ENCODE data around the gene GNG7. TPM values are rescaled to one million over a fixed set of nuclear protein-coding genes. Genes with fewer than 3 reads are reported as not detected.
A peak's percentile ranks its signal among the peaks of the same experiment; 100 is the strongest.
"Not testable (repeated sequence)": the region's sequence is repeated elsewhere in the genome, so short reads cannot be mapped to it uniquely, and the experiment has no call there.

Gene GNG7
- total RNA-seq, 8 experiments from 2014 or later = 0.20 to 8.1 (median 1.2) TPM

- no peak for ATAC-seq (replicated peaks in 6 of 8)
- Histone ChIP-seq H3K4me3 (no peak overlapping the region), H3K4me1 (replicated peaks in 1 of 2) (no peaks in the 10 kb centered on the region), H3K27ac (no peak overlapping the region)
- in situ Hi-C loops (cut with MboI; ENCODE audit: low pct_unique_long_range_greater_than_20kb in 2 of 9, low sequenced_read_pairs in 9 of 9, unreplicated experiment in 9 of 9) = loop anchor here in 2 of 9 experiments (25.0 kb wide), 2 partner anchors 99 to 124 kb away; partner anchors contain the start of genes GADD45B (in 1 of the 2) and LMNB2 (in 1 of the 2)
- WGBS, 10 experiments = no CpG with 5 or more reads among the region's 9 CpGs
Observed at GRCh38 chr19:2586196-2586595, 116.3 kb downstream of the GNG7 start.

- no peak overlapping the region for H3K27ac ChIP-seq
- no peak overlapping the region for H3K4me3 ChIP-seq
- no peak for ATAC-seq (replicated peaks in 6 of 8)
- in situ Hi-C loops (cut with MboI; ENCODE audit: low pct_unique_long_range_greater_than_20kb in 2 of 9, low sequenced_read_pairs in 9 of 9, unreplicated experiment in 9 of 9) = loop anchor here in 2 of 9 experiments (25.0 kb wide), 2 partner anchors 97 to 122 kb away; partner anchors contain the start of genes GADD45B (in 1 of the 2) and LMNB2 (in 1 of the 2)
- WGBS, 10 experiments = 13 to 100% (median 69%) methylated on average over 1 to 4 of the region's 5 CpGs; no CpG with 5 or more reads in 2 of the 10 experiments
- peaks cover 0 to 4% of the 10 kb centered on the region in 2 donors for H3K4me1 ChIP-seq (replicated peaks in 1 of 2)
Observed at GRCh38 chr19:2584002-2584401, 118.5 kb downstream of the GNG7 start.

- Histone ChIP-seq H3K4me1 (replicated peaks in 1 of 2) (peaks cover 0 to 11% of the 10 kb centered on the region in 2 donors), H3K4me3 (no peak overlapping the region), H3K27ac (no peak overlapping the region)
- in situ Hi-C loops (cut with MboI; ENCODE audit: low pct_unique_long_range_greater_than_20kb in 2 of 9, low sequenced_read_pairs in 9 of 9, unreplicated experiment in 9 of 9) = loop anchor here in 2 of 9 experiments (25.0 kb wide), 2 partner anchors 96 to 121 kb away; partner anchors contain the start of genes GADD45B (in 1 of the 2) and LMNB2 (in 1 of the 2)
- no peak for ATAC-seq (replicated peaks in 6 of 8)
- WGBS, 10 experiments = 38 to 100% (median 100%) methylated on average over 1 to 4 of the region's 6 CpGs; no CpG with 5 or more reads in 2 of the 10 experiments
Observed at GRCh38 chr19:2582984-2583956, 119.2 kb downstream of the GNG7 start.

- WGBS, 10 experiments = 83 to 100% (median 97%) methylated on average over 1 to 5 of the region's 5 CpGs; no CpG with 5 or more reads in 5 of the 10 experiments
- not testable (repeated sequence) for ATAC-seq (replicated peaks in 6 of 8); H3K4me3 ChIP-seq; H3K27ac ChIP-seq
- in situ Hi-C loops (cut with MboI; ENCODE audit: low pct_unique_long_range_greater_than_20kb in 2 of 9, low sequenced_read_pairs in 9 of 9, unreplicated experiment in 9 of 9) = loop anchor here in 2 of 9 experiments (25.0 kb wide), 2 partner anchors 93 to 118 kb away; partner anchors contain the start of genes GADD45B (in 1 of the 2) and LMNB2 (in 1 of the 2)
- peaks cover 0 to 11% of the 10 kb centered on the region in 2 donors for H3K4me1 ChIP-seq (replicated peaks in 1 of 2)
Observed at GRCh38 chr19:2580396-2580795, 122.1 kb downstream of the GNG7 start.

- peaks cover 0 to 11% of the 10 kb centered on the region in 2 donors for H3K4me1 ChIP-seq (replicated peaks in 1 of 2)
- ATAC-seq (replicated peaks in 6 of 8) = no peak
- H3K4me3 ChIP-seq = peak overlapping the region in 3 of 5 donors; percentile 34 to 38 (median 34)
- H3K27ac ChIP-seq = no peak overlapping the region
- in situ Hi-C loops (cut with MboI; ENCODE audit: low pct_unique_long_range_greater_than_20kb in 2 of 9, low sequenced_read_pairs in 9 of 9, unreplicated experiment in 9 of 9) = loop anchor here in 2 of 9 experiments (25.0 kb wide), 2 partner anchors 92 to 117 kb away; partner anchors contain the start of genes GADD45B (in 1 of the 2) and LMNB2 (in 1 of the 2)
- WGBS, 10 experiments = 46 to 100% (median 90%) methylated on average over 1 to 3 of the region's 14 CpGs; no CpG with 5 or more reads in 3 of the 10 experiments
Observed at GRCh38 chr19:2579678-2580280, 122.7 kb downstream of the GNG7 start.

GRCh38 chr19:2578901-2579677 is 123.4 kb downstream of the GNG7 start:
- in situ Hi-C loops (cut with MboI; ENCODE audit: low pct_unique_long_range_greater_than_20kb in 2 of 9, low sequenced_read_pairs in 9 of 9, unreplicated experiment in 9 of 9) = loop anchor here in 2 of 9 experiments (25.0 kb wide), 2 partner anchors 92 to 117 kb away; partner anchors contain the start of genes GADD45B (in 1 of the 2) and LMNB2 (in 1 of the 2)
- peak overlapping the region; percentile 17 to 38 (median 34) for H3K4me3 ChIP-seq
- 0 to 3% (median 0%) methylated on average over 1 to 19 of the region's 47 CpGs; no CpG with 5 or more reads in 5 of the 10 experiments for WGBS, 10 experiments
- peaks cover 0 to 11% of the 10 kb centered on the region in 2 donors for H3K4me1 ChIP-seq (replicated peaks in 1 of 2)
- no peak overlapping the region for H3K27ac ChIP-seq
- ATAC-seq (replicated peaks in 6 of 8) = peak; percentile 81 to 96 (median 95)

- in situ Hi-C loops (cut with MboI; ENCODE audit: low pct_unique_long_range_greater_than_20kb in 2 of 9, low sequenced_read_pairs in 9 of 9, unreplicated experiment in 9 of 9) = loop anchor here in 2 of 9 experiments (25.0 kb wide), 2 partner anchors 91 to 116 kb away; partner anchors contain the start of genes GADD45B (in 1 of the 2) and LMNB2 (in 1 of the 2)
- H3K4me3 ChIP-seq = no peak overlapping the region
- H3K4me1 ChIP-seq (replicated peaks in 1 of 2) = peaks cover 0 to 11% of the 10 kb centered on the region in 2 donors
- peak in 4 of 8 experiments; percentile 1 to 12 (median 6) for ATAC-seq (replicated peaks in 6 of 8)
- H3K27ac ChIP-seq = no peak overlapping the region
- WGBS, 10 experiments = 0 to 52% (median 23%) methylated on average over 2 to 7 of the region's 13 CpGs; no CpG with 5 or more reads in 4 of the 10 experiments
Observed at GRCh38 chr19:2578391-2578890, 124.1 kb downstream of the GNG7 start.

GRCh38 chr19:2577722-2578335 is 124.7 kb downstream of the GNG7 start:
- in situ Hi-C loops (cut with MboI; ENCODE audit: low pct_unique_long_range_greater_than_20kb in 2 of 9, low sequenced_read_pairs in 9 of 9, unreplicated experiment in 9 of 9) = loop anchor here in 2 of 9 experiments (25.0 kb wide), 2 partner anchors 91 to 116 kb away; partner anchors contain the start of genes GADD45B (in 1 of the 2) and LMNB2 (in 1 of the 2)
- ATAC-seq (replicated peaks in 6 of 8) = no peak
- Histone ChIP-seq H3K4me1 (replicated peaks in 1 of 2) (peaks cover 0 to 11% of the 10 kb centered on the region in 2 donors), H3K27ac (no peak overlapping the region), H3K4me3 (no peak overlapping the region)
- 60 to 100% (median 90%) methylated on average over 1 to 12 of the region's 18 CpGs; no CpG with 5 or more reads in 1 of the 10 experiments for WGBS, 10 experiments

- H3K4me1 ChIP-seq (replicated peaks in 1 of 2) = peaks cover 0 to 11% of the 10 kb centered on the region in 2 donors
- peak in 3 of 8 experiments; percentile 9 to 16 (median 10) for ATAC-seq (replicated peaks in 6 of 8)
- WGBS, 10 experiments = 64 to 96% (median 86%) methylated on average over 2 to 15 of the region's 37 CpGs; no CpG with 5 or more reads in 3 of the 10 experiments
- in situ Hi-C loops (cut with MboI; ENCODE audit: low pct_unique_long_range_greater_than_20kb in 2 of 9, low sequenced_read_pairs in 9 of 9, unreplicated experiment in 9 of 9) = loop anchor here in 2 of 9 experiments (25.0 kb wide), 2 partner anchors 89 to 114 kb away; partner anchors contain the start of genes GADD45B (in 1 of the 2) and LMNB2 (in 1 of the 2)
- no peak overlapping the region for H3K4me3 ChIP-seq
- H3K27ac ChIP-seq = no peak overlapping the region
Observed at GRCh38 chr19:2575734-2576481, 126.6 kb downstream of the GNG7 start.

GRCh38 chr19:2574971-2575630 is 127.4 kb downstream of the GNG7 start:
- H3K27ac ChIP-seq = no peak overlapping the region
- WGBS, 10 experiments = 37 to 100% (median 88%) methylated on average over 1 to 19 of the region's 19 CpGs; no CpG with 5 or more reads in 2 of the 10 experiments
- H3K4me3 ChIP-seq = no peak overlapping the region
- in situ Hi-C loops (cut with MboI; ENCODE audit: low pct_unique_long_range_greater_than_20kb in 2 of 9, low sequenced_read_pairs in 9 of 9, unreplicated experiment in 9 of 9) = loop anchor here in 2 of 9 experiments (25.0 kb wide), 2 partner anchors 88 to 113 kb away; partner anchors contain the start of genes GADD45B (in 1 of the 2) and LMNB2 (in 1 of the 2)
- ATAC-seq (replicated peaks in 6 of 8) = no peak
- peaks cover 0 to 11% of the 10 kb centered on the region in 2 donors for H3K4me1 ChIP-seq (replicated peaks in 1 of 2)
